H7 (cell line): ENCODE measurements around the gene SLC26A11. TPM values are rescaled to one million over a fixed set of nuclear protein-coding genes. Genes with fewer than 3 reads are reported as not detected.
"Not testable (repeated sequence)": the region's sequence is repeated elsewhere in the genome, so short reads cannot be mapped to it uniquely, and the experiment has no call there.

ENCODE experiments used
- DNase-seq: peaks from one replicate; pipeline ENCODE4 v3.0.0; 2012
- H3K27me3 ChIP-seq: 2 replicates; pipeline ENCODE4 v1.6.0; 2011; ENCODE audit warnings: mild to moderate bottlenecking, low read length; ENCODE audit not compliant: control insufficient read depth, insufficient read depth
- H3K36me3 ChIP-seq: replicated peaks from 2 replicates; pipeline ENCODE4 v1.5.1; 2011; ENCODE audit warnings: low read length; ENCODE audit not compliant: control insufficient read depth, insufficient read depth
- H3K4me3 ChIP-seq: 2 replicates; pipeline ENCODE4 v1.5.1; 2011; ENCODE audit warnings: low read depth, mild to moderate bottlenecking, control low read depth, low read length, moderate library complexity; ENCODE audit not compliant: insufficient read depth
- total RNA-seq: library from RNA; depleted of rRNA; stranded (reverse); fragments of >200 nt; shearing (Covaris generic); gene quantifications from 2 replicates; pipeline ENCODE4 v1.2.3, GENCODE V29; 2014

Gene SLC26A11
- total RNA-seq, 1 experiment from 2014 or later, result 19.4 TPM

GRCh38 chr17:80248894-80249710 is 28.9 kb downstream of the SLC26A11 start:
- H3K36me3 ChIP-seq, result peaks cover 2% of the 10 kb centered on the region
- no peaks in the 10 kb centered on the region for H3K27me3 ChIP-seq

GRCh38 chr17:80251966-80252365 is 31.7 kb downstream of the SLC26A11 start:
- no peak overlapping the region for H3K4me3 ChIP-seq
- DNase-seq, result peak; percentile 26
- H3K36me3 ChIP-seq, result peaks cover 2% of the 10 kb centered on the region
- no peaks in the 10 kb centered on the region for H3K27me3 ChIP-seq

More at GRCh38 chr17:80248894-80249710, 28.9 kb downstream of the SLC26A11 start:
- no peak overlapping the region for H3K4me3 ChIP-seq
- peak; percentile 48 for DNase-seq

- peaks cover 2% of the 10 kb centered on the region for H3K36me3 ChIP-seq
- no peaks in the 10 kb centered on the region for H3K27me3 ChIP-seq
- DNase-seq, result peak; percentile 96
- no peak overlapping the region for H3K4me3 ChIP-seq
Observed at GRCh38 chr17:80252871-80253270, 32.6 kb downstream of the SLC26A11 start.

GRCh38 chr17:80253631-80254395 is 33.6 kb downstream of the SLC26A11 start:
- Histone ChIP-seq H3K27me3 (no peaks in the 10 kb centered on the region), H3K4me3 (no peak overlapping the region), H3K36me3 (peaks cover 2% of the 10 kb centered on the region)
- DNase-seq, result peak; percentile 33

GRCh38 chr17:80254396-80255251 is 34.4 kb downstream of the SLC26A11 start:
- no peak overlapping the region for H3K4me3 ChIP-seq
- DNase-seq, result no peak
- H3K36me3 ChIP-seq, result peaks cover 2% of the 10 kb centered on the region; the same call in 1 of the 2 replicates
- no peaks in the 10 kb centered on the region for H3K27me3 ChIP-seq

GRCh38 chr17:80256034-80256350 is 35.8 kb downstream of the SLC26A11 start:
- peaks cover 2% of the 10 kb centered on the region; the same call in 1 of the 2 replicates for H3K36me3 ChIP-seq
- H3K27me3 ChIP-seq, result no peaks in the 10 kb centered on the region
- H3K4me3 ChIP-seq, result no peak overlapping the region
- no peak for DNase-seq

GRCh38 chr17:80257716-80258213 is 37.5 kb downstream of the SLC26A11 start:
- DNase-seq, result peak; percentile 54
- H3K27me3 ChIP-seq, result no peaks in the 10 kb centered on the region

GRCh38 chr17:80258296-80258695 is 38.1 kb downstream of the SLC26A11 start:
- not testable (repeated sequence) for H3K36me3 ChIP-seq, H3K4me3 ChIP-seq, DNase-seq, H3K27me3 ChIP-seq

More at GRCh38 chr17:80257716-80258213, 37.5 kb downstream of the SLC26A11 start:
- Histone ChIP-seq H3K36me3 (no peaks in the 10 kb centered on the region), H3K4me3 (no peak overlapping the region)

- Histone ChIP-seq H3K27me3 (no peaks in the 10 kb centered on the region), H3K4me3 (peak overlapping the region; percentile 44), H3K36me3 (peaks cover 2% of the 10 kb centered on the region)
- DNase-seq, result no peak
Observed at GRCh38 chr17:80259457-80260068, 39.3 kb downstream of the SLC26A11 start.

GRCh38 chr17:80260069-80260535 is 39.9 kb downstream of the SLC26A11 start:
- Histone ChIP-seq H3K4me3 (peak overlapping the region; percentile 44), H3K27me3 (no peaks in the 10 kb centered on the region), H3K36me3 (peaks cover 2% of the 10 kb centered on the region)
- peak; percentile 98 for DNase-seq

GRCh38 chr17:80260791-80261158 is 40.5 kb downstream of the SLC26A11 start, which contains the start of gene RNF213:
Gene RNF213, plus strand, starts transcription at chr17:80260852. Its CDS starts 2,830 bp downstream, at chr17:80263682.
- Histone ChIP-seq H3K36me3 (peaks cover 3% of the 10 kb centered on the region), H3K27me3 (no peaks in the 10 kb centered on the region), H3K4me3 (peak within 1 kb of the TSS; percentile 84)
- DNase-seq, result peak; percentile 98

GRCh38 chr17:80261159-80261894 is 41.1 kb downstream of the SLC26A11 start:
- no peaks in the 10 kb centered on the region for H3K27me3 ChIP-seq
- DNase-seq, result peak; percentile 92
- peaks cover 5% of the 10 kb centered on the region for H3K36me3 ChIP-seq
- H3K4me3 ChIP-seq, result peak overlapping the region; percentile 84

- Histone ChIP-seq H3K27me3 (no peaks in the 10 kb centered on the region), H3K36me3 (peaks cover 5% of the 10 kb centered on the region), H3K4me3 (peak overlapping the region; percentile 84)
- peak; percentile 33 for DNase-seq
Observed at GRCh38 chr17:80261895-80262279, 41.7 kb downstream of the SLC26A11 start.
